Renal cortical epithelial cell (primary cell): ENCODE measurements around the gene ELP1. TPM values are rescaled to one million over a fixed set of nuclear protein-coding genes. Genes with fewer than 3 reads are reported as not detected.
"Not testable (repeated sequence)": the region's sequence is repeated elsewhere in the genome, so short reads cannot be mapped to it uniquely, and the experiment has no call there.

ENCODE experiments used
- DNase-seq: peaks from one replicate; pipeline ENCODE4 v3.0.0-alpha.2; 2011; ENCODE audit warnings: low read depth
- total RNA-seq: library from RNA; depleted of rRNA; stranded (reverse); fragments of >200 nt; gene quantifications from 2 replicates; pipeline ENCODE4 v1.2.3, GENCODE V29; 2014

Gene ELP1
- total RNA-seq, 1 donor from 2014 or later, result 49.8 TPM

DNA sequence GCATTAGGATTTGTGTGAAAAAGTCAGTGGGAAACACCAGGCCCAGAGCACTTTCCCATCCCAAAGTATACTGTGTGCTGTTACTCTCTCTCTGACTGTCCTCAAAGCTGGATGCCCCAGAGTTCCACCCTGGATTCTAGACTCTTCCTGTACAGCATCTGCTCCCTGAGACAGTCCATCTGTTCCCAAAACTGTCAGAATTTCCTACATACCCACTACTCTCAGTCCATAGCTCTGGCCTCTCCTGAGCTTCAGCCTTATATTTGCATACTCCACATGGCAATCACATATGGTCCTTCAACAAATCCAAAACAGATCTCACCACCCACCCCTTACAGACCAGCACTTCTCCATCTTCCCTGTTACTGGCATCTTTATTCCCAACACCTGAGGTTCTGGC, 9.5 kb downstream of the ELP1 start:
- DNase-seq, result no peak

DNA sequence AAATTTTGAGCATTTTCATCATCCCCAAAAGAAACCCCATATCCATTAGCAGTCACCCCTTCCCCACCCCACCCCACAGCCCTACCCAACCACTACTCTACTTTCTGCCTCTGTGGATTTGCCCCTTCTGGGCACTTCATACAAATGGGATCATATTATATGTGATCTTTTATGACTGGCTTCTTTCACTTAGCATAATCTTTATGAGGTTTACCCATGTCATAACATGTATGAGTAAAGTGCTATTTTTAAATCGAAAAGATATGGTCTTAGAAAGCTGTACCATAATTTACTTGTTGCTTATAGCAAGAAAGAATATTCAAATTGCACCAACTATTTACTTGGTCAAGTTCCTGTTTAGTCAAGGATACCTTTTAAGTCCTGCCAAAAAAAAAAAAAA, 12.7 kb downstream of the ELP1 start:
- no peak for DNase-seq

DNA sequence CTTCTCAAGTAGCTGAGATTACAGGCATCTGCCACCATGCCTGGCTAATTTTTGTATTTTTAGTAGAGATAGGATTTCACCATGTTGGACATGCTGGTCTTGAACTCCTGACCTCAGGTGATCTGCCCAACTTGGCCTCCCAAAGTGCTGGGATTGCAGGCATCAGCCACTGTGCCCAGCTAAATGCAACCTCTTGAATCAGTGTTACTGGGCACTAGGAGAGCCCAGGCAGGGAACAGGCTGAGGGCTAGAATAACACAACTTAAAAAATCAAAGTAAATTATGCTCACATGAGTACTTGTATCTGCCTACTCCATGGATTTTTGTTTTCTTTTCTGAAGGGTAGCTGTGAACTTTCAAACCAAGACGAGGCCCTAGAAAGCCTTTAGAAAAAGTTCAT, 13.5 kb downstream of the ELP1 start:
- DNase-seq, result not testable (repeated sequence)

DNA sequence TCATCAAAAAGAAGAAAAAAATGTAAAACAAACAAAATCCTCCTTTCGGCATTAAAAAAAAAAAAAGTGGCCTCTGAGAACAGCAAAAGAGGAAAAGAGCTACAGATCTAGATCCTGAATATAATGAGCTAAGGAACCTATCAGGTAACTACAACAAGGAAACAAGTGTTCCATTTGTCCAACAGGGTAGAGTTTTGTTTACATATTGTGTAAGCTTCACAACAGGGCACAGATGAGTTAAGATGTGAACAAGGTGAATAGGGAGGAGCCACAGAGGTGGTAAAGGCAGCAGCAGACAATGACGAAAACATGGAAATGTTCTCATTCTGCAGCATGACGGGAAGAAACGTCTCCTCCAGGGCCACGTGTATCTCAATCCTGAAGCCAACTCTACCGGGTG, 14.4 kb downstream of the ELP1 start:
- no peak for DNase-seq

DNA sequence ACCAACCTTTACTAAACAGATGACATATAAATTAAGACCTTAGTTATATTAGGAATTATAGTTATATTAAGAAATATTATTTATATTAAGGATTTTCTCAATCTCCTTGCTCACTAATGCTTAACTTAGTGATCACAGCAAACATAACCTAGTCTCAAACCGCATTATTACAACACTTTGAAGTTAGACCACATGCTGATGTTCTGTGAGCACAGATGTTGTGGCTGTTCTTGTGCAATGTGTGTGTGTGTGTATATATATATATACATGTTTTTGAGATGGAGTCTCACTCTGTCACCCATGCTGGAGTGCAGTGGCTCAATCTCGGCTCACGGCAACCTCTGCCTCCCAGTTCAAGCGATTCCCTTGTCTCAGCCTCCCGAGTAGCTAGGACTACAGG, 20.5 kb downstream of the ELP1 start:
- DNase-seq, result no peak

DNA sequence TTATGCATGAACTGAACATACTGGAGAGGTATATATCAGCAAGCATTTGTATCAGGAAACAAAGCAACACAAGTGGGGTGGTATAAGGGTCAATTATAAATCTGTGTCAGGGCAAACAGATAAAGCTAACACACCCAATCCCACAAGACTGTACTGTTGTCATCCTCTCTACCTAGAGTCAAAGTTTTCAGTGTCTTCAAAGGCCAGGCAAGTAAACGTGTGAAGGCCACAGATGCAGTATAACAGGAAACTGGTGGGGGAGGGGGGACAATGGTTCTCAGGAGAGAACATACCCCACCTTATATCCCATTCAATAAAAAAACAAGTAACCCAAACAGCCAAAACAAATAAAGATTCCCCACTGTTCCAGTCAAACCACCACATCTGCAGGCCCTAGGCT, 22.1 kb downstream of the ELP1 start:
- no peak for DNase-seq

DNA sequence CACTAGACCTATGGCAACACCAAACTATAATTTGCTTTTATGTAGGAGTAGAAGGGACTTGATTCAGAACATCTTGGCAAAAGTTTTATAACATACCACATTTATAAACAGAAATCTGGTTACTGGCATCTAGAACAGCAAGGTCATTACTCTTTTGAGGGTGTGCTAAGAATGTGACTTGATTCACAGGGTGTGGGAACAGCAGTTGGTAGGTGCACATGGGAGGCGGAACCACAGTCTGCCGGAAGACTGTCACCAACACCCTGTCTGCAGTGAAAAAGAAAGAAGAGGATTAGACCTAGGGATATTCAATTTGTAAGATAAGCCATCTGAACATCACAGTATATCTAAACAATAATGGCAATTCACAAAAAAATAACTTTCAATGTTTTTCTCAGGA, 23.0 kb downstream of the ELP1 start:
- DNase-seq, result no peak

DNA sequence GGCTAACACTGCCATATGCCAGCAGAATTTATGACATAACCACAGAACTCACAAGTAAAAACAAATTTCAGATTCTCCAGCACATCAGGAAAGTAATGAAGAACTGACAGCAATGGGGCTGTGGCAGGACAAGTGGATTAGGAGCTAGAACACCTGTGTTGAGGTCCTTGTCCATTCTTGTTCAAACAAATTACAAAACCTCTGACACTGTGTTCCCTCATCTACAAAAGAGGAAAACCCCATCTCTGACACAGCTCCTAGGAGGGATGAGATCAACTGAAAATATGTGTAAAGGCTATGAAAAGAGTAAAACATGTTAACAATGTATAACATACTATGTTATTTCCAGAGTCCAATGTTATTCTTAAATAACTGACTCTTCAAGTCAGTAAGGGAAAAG, 23.5 kb downstream of the ELP1 start:
- no peak for DNase-seq

DNA sequence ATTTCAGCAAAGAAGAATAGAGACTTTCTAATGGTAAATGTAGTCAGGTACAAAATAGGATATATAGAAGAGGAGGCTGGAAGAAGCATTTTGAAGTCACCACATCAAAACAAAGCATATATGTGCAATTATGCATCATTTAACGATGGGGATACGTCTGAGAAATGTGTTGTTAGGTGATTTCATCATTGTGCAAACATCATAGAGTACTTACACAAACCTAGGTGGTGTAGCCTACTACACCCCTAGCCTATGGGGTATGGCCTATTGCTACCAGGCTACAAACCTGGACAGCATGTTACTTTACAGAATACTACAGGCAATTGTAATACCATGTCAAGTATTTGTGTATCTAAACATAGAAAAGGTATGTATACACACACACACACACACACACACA, 28.4 kb downstream of the ELP1 start:
- DNase-seq, result no peak

DNA sequence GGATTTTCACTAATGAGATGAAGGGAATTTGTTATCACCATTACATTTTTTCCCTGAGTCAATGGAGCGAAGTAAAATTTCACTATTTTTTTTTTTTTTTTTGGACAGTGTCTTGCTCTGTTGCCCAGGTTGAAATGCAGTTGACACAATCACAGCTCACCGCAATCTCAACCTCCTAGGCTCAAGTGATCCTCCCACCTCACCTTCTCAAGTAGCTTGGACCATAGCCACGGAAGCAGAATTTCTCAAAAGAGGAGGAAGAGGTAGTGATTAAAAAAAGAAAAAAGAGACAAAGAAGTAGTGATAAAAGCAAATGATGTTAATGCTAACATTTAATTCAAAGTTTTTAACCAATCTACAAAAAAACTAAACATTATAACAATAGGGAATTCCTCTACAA, 29.8 kb downstream of the ELP1 start:
- no peak for DNase-seq

DNA sequence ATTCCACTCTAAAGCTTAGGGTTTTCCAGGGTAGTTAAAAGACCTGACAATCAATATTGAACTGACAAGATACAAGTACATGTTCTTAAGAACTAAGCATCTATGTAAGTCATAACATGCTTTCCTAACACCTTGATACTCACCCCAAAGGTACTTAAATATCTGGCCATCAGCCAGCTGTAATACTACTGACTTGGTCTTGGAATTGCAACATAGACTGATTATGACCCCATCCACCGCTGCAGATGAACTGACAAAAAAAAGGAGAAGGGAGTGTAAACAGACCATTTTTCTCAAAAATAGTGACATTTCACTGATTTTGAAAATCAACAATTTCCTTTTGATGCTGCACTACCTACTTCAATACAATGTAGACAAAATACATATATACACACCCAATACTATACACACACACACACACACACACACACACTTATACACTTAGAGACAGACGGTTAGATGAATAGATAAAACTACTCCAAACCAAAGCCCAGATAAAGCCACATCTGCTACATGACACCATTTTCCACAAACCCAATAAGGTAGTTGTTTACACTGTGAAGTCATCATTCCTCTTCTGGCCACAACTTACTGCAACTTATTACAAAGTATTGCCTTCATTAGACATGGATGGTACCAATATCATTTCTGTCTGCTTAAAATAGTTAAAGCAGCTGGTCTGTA, 30.4 kb downstream of the ELP1 start:
- DNase-seq, result no peak

DNA sequence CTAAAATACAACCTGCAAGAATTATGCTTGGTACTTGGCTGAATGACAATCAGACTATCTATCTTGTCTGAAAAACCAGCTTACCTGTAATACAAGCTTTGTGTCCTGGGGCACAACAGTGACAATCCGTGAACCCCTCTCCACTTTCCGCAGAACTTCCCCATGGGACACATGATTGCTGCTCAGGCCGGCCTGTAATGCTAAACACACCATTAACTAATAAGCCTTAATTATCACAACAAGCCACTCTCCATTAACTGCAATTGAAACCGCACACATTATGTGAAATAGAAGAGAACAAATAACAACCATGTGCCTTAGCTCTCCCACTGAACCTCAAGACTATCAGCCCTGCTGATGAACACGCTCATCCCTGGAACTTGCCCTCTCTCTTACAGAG, 33.7 kb downstream of the ELP1 start:
- DNase-seq, result no peak

DNA sequence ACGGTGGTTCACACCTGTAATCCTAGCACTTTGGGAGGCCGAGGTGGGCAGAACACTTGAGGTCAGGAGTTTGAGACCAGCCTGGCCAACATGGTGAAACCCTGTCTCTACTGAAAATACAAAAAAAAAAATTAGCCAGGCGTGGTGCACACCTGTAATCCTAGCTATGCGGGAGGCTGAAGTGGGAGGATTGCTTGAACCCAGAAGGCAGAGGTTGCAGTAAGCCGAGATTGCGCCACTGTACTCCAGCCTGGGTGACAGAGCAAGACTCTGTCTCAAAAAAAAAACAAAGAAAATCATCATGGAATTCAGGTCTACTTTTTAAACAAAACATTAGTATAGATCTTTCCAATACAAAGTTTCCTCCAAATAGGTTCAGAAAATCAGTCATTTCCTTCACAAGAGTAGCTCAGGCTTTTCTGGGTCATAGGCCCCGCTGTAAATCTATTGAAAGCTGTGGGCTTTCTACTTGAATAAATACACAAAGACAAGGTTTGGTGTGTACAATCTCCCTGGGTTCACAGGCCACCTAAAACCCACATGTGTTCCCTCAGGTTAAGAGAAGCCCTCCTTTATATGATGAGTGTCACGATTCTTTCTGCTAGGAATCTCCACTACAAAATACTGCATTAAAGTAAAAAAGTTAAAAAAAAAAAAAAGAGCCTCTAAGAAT, 34.8 kb downstream of the ELP1 start:
- not testable (repeated sequence) for DNase-seq

DNA sequence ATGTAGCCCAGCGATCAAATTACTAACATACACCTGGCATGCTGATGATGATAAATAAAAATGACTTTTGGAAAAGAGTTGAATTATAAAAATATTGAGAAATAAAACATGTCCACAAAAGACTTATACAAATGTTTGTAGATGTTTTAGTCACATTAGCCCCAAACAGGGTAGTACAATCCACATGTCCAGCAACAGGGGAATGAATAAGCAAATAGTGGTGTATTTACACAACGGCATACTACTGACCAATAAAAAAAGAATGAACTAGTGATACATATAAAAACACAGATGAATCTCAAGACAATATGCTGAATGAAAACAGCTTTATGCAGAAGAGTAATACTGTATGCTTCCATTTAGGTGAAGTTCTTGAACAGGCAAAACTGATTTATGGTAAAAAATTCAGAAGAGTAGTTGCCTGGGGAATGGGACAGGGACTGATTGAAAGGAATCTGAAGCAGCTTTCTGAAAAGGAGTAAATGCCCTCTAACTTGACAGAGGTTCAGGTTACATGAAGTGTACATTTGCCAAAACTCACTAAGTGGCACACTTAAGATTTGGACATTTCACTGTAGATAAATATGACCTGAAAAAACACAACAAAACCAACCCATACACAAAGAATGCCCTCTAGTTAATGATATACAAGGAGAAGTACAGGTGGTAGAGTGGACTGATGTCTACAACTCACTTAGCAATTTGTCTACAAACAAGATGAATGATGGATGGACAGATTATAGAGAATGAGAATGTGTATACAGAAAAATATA, 36.4 kb downstream of the ELP1 start:
- DNase-seq, result no peak

DNA sequence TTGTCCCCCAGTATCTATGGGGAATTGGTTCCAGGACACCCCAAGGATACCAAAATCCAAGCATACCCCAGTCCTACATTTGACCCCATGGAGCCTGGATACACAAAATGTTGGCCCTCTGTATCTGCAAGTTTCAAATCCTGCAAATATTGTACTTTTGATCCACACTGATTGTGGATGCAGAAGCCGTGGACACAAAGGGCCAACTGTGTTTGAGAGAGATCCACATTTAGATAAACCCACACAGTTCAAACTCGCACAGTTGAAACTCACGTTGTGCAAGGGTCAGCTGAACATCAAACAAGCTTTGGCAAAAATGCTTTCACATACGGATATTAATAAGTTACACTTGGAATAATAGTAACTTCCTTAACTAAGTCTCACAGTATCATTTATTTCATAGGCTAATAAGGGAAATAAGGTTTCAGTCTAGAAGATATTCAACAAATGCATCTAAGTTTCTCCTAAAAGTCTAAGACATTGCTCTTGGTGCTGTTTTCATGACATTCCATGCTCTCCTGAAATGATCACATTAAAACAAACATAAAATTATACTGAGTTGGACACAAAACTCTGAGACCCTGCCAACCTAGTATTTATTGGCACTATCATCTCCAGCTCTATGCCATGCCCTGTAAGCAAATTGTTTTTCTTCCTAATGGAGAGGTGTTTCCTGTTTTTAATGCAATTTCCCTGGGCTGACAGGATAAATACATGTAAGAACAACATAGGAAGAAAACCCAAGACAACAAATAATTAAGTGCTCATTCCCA, 39.5 kb downstream of the ELP1 start:
- no peak for DNase-seq

DNA sequence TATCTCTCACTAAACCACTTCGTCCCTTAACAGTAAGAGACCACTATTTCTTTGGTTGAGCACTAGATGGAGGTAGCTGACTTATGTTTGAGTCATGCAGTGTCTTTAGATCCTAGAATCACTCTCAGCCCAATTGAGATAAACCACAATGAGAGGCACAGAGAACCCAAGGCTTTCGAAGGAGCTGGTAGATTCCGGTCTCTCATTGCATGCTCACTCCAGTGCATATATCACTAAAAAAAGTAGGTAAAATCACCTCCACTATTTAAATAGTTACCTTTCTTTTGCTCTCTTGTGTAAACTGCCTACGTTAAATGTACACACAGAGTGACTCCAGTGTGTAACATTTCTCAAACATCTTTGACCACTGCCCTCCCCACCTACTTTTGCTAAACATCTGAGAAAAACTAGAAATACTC, 44.3 kb downstream of the ELP1 start:
- DNase-seq, result peak; percentile 33

DNA sequence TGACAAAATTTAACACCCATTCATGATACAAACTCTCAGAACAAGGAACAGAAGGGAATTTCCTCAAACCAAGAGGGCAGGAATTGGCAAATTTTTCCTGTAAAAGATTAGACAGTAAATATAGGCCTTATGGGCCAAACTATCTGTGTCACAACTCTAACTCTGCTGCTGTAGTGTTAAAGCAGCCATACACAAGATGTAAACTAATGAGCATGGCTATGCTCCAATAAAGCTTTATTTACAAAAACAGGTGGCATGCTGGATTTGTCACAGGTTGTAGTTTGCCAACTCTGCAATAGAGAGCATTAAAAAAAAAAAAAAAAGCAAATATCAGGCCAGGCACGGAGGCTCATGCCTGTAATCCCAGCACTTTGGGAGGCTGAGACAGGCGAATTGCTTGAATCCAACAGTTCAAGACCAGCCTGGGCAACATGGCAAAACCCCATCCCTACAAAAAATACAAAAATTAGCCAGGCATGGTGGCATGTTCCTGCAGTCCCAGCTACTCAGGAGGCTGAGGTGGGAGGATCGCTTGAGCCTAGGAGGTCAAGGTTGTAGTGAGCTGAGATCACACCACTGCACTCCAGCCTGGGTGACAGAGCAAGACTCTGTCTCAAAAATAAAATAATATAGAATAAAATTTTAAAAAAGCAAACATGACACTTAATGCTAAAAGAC, 47.2 kb downstream of the ELP1 start:
- DNase-seq, result peak; percentile 2

DNA sequence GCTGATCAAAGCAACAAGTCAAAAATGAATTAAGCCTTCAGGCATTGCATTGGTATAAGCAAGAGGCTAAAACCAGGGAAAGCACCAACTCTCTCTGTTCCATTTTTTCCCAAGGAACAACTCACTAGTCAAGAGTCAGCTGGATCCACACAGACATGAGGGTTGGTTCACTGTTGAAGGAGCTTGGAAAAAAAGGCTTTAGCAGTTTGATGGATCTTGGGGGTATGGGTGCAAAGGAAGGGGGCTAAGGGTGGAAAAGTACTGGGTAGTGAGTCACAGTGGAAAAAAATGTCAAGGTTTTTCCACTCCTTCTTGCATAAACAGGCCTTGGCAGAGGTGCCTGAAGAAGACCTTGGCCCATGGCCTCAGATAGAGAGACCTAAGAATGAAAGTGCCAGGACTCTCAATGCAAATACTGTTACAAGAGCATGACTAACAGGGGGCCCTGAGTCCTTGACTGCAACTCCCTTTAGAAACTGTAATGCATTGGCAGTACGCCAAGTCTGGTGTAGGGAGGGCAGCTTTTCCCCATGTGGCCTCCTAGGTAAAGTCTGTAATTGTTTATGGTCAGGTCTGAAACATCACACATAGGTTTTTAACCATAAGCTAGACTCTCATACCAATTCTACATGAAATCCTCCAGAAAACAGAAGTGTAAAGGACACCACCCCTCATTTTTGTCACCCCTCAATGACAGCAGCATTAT, 48.1 kb downstream of the ELP1 start:
- DNase-seq, result peak; percentile 90

DNA sequence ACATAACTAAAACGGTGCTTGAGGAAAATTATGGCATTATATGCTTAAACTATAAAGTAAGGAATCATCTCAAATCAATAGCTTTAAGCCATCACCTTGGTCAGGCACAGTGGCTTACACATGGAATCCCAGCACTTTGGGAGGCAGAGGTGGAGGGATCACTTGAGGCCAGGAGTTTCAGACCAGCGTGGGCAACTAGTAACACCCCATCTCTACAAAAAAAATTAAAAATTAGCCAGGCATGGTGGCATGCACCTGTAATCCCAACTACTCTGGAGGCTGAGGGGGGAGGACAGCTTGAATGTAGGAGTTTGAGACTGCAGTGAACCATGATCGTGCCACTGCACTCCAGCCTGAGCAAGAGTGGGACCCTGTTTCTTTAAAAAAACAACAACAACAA, 49.2 kb downstream of the ELP1 start:
- no peak for DNase-seq

DNA sequence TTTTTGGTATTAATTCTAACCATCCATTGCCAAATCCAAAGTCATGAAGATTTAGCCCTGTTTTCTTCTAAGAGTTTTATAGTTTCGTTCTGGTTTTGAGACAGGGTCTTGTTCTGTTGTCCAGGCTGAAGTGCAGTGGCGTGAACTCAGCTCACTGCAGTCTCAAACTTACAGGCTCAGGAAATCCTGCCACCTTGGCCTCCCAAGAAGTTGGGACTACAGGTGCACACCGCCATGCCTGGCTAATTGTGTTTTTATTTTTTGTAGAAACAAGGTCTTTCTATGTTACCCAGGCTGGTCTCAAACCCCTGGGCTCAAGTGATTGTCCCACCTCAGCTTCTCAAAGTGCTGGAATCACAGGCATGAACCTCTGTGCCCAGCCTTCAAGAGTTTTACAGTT, 50.8 kb downstream of the ELP1 start:
- DNase-seq, result no peak
